Kidney (tissue), 14 donors: ENCODE data around the gene VEZF1. TPM values are rescaled to one million over a fixed set of nuclear protein-coding genes. Genes with fewer than 3 reads are reported as not detected.
"Not testable (repeated sequence)": the region's sequence is repeated elsewhere in the genome, so short reads cannot be mapped to it uniquely, and the experiment has no call there.

Experiments used
- DNase-seq, 5 donors: peaks; one replicate each; pipeline ENCODE4 v3.0.0-alpha.2; 2013 to 2020
- FAIRE-seq: peaks from 2 replicates; lab custom pipeline; 2012; peaks lifted over from hg19 to GRCh38; lab: Jason Lieb, UNC
- H3K27ac ChIP-seq, 2 donors: one replicate each; pipeline ENCODE4 v1.7.0; 2013; ENCODE audit warnings: low read depth in 2 of 2, low read length in 2 of 2, inconsistent platforms in 1 of 2
- H3K27me3 ChIP-seq: one replicate; pipeline ENCODE4 v1.7.1; 2013; ENCODE audit warnings: low read length, inconsistent platforms; ENCODE audit not compliant: control insufficient read depth, insufficient read depth
- H3K36me3 ChIP-seq, 3 donors: one replicate each; pipeline versions ENCODE4 v1.7.0 to v1.7.1; 2013; ENCODE audit warnings: low read length in 3 of 3, control low read depth in 1 of 3, inconsistent platforms in 1 of 3; ENCODE audit not compliant: insufficient read depth in 3 of 3, control insufficient read depth in 2 of 3
- H3K4me1 ChIP-seq, 3 donors: one replicate each; pipeline versions ENCODE4 v1.7.0 to v1.7.1; 2013; ENCODE audit warnings: low read length in 3 of 3, inconsistent platforms in 1 of 3, low read depth in 1 of 3; ENCODE audit not compliant: control insufficient read depth in 2 of 3, insufficient read depth in 2 of 3
- H3K4me3 ChIP-seq, 3 donors: one replicate each; pipeline versions ENCODE4 v1.7.0 to v1.8.1; 2013; ENCODE audit warnings: low read length in 3 of 3, control low read depth in 1 of 3, inconsistent platforms in 1 of 3
- H3K9ac ChIP-seq, 3 donors: one replicate each; pipeline versions ENCODE4 v1.7.0 to v1.7.1; 2013; ENCODE audit warnings: low read length in 3 of 3, control low read depth in 1 of 3, inconsistent platforms in 1 of 3
- H3K9me3 ChIP-seq, 3 donors: one replicate each; pipeline versions ENCODE4 v1.7.0 to v1.7.1; 2013; ENCODE audit warnings: low read length in 3 of 3, control low read depth in 1 of 3, inconsistent platforms in 1 of 3; ENCODE audit not compliant: control insufficient read depth in 2 of 3, insufficient read depth in 1 of 3
- intact Hi-C: fragments of 100-400 bp; cut with DNase I; formaldehyde crosslinking; loops from one replicate; pipeline ENCODE4 v1.11.1; 2022
- polyA plus RNA-seq: library from polyadenylated mRNA; stranded (reverse); fragments of 350-450 nt; fragmentation: Illumina TruSeq; extraction: RNeasy Lipid Tissue Mini Kit (QIAGEN cat#74804); gene quantifications from one replicate; pipeline ENCODE4 v1.2.3, GENCODE V29; 2014; ENCODE audit warnings: low read depth, low replicate concordance; ENCODE audit not compliant: insufficient read depth
- total RNA-seq: library from RNA; stranded (reverse); fragmentation: NEBNext Ultra II Directional; extraction: Animal tissue kit (Norgen Biotek cat#: 25700); gene quantifications from one replicate; pipeline ENCODE4 v1.2.1, GENCODE V29; 2021
- TF ChIP-seq, protein P1 (sequence below): IDR thresholded peaks from 3 replicates; pipeline ENCODE4 v1.5.1; 2012; ENCODE audit warnings: mild to moderate bottlenecking, moderate library complexity, borderline replicate concordance; ENCODE audit not compliant: insufficient read depth; ENCODE audit errors: extremely low read depth
- donor health status: control.
- donor health status: control.
- donor health status: control.
- donor health status: control.
- donor health status: control.
- donor health status: DM: yes; HTN: yes; CAD: no.
- donor health status: Normal renal cell carcinoma (clear cell type).

The VEZF1 gene
- total and polyA plus RNA-seq, 2 donors from 2014 or later: 26.0 to 92.5 TPM

DNA sequence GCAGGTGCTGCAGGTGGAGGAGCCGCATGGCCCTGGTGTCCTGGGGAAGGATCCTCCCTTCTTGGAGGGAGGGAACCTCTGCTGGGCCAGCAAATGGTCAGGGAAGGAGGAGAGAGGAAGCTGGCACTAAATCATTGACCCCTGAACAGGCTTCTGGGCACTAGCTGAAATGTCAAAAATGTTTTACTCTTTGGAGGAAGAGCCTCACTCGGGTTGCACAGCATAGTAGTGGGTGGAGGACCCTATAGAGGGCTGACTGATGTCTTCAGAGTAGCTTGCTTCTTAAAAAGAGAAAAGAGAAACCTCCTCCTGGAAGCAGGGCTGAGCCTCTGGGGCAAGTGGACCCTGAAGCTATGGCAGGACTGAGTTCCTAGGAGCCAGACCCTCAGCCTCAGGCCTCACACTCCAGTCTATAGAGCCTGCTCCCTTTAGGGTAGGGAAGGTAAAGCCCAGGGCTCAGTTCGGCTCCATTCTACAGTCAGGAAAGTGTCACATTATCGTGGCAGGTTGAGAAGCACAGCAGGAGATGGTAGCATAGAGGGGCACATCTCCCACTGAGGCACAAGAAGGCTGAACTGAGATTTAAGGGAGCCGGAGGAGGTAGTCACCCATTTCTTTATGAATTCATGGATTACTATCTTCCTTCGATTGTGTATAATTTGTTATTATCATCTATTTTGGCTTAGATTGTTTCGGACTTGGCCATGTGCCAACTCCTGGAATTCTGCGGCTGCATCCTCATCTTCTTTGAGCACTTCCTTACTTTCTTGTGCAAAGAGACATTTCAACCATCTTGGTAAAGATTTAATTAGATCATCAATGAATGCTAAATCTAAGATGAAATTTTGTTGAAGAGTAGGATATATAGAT lies 25.5 kb downstream of the VEZF1 start:
- FAIRE-seq (no peak), DNase-seq (no peak)
- intact Hi-C loops: no loop called here

DNA sequence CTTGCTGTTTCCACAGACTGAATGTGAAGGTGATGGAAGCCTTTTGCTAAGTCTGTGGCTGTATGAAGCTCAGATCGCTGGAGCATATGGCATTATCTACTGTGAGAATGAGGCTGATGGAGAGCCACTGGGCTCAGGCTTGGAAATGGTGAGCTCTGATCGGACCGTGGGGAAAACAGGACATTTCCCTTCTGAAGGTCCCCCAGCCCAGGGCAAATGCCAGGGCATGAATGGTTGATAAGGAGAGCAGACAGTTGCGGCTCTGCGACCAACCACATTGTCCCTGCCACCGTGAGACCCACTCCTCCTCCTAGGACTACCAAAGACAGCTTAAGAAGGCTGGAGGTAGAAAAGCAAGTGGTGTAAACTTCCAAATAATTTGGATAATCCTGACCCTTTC lies 28.1 kb downstream of the VEZF1 start:
- no peaks in the 10 kb centered on the region for H3K36me3 ChIP-seq
- TF ChIP-seq, protein P1, sequence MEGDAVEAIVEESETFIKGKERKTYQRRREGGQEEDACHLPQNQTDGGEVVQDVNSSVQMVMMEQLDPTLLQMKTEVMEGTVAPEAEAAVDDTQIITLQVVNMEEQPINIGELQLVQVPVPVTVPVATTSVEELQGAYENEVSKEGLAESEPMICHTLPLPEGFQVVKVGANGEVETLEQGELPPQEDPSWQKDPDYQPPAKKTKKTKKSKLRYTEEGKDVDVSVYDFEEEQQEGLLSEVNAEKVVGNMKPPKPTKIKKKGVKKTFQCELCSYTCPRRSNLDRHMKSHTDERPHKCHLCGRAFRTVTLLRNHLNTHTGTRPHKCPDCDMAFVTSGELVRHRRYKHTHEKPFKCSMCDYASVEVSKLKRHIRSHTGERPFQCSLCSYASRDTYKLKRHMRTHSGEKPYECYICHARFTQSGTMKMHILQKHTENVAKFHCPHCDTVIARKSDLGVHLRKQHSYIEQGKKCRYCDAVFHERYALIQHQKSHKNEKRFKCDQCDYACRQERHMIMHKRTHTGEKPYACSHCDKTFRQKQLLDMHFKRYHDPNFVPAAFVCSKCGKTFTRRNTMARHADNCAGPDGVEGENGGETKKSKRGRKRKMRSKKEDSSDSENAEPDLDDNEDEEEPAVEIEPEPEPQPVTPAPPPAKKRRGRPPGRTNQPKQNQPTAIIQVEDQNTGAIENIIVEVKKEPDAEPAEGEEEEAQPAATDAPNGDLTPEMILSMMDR: no peak
- no peaks in the 10 kb centered on the region for H3K9me3 ChIP-seq
- no peak overlapping the region for H3K4me3 ChIP-seq
- peaks cover 0 to 9% (median 0%) of the 10 kb centered on the region in 3 donors for H3K4me1 ChIP-seq
- H3K27me3 ChIP-seq: no peaks in the 10 kb centered on the region
- no peak overlapping the region for H3K27ac ChIP-seq
- intact Hi-C loops: no loop called here
- H3K9ac ChIP-seq: no peak overlapping the region
- no peak for FAIRE-seq
- peak in 1 of 5 donors; percentile 16 for DNase-seq

More for the DNA sequence above, 25.5 kb downstream of the VEZF1 start:
- Histone ChIP-seq H3K4me1 (no peaks in the 10 kb centered on the region), H3K9ac (no peak overlapping the region), H3K27me3 (no peaks in the 10 kb centered on the region), H3K27ac (no peak overlapping the region), H3K4me3 (no peak overlapping the region), H3K9me3 (no peaks in the 10 kb centered on the region), H3K36me3 (no peaks in the 10 kb centered on the region)
- TF ChIP-seq, protein P1: no peak

DNA sequence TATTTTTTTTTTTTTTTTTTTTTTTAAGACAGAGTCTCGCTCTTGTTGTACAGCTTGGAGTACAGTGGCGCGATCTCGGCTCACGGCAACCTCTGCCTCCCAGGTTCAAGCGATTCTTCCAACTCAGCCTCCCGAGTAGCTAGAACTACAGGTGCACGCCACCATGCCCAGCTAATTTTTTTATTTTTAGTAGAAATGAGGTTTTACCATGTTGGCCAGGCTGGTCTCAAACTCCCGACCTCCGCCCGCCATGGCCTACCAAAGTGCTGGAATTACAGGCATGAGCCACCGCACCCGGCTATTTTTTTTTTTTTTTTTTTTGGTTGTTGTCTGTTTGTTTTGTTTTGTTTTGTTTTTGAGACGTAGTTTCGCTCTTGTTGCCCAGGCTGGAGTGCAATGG lies 29.7 kb downstream of the VEZF1 start:
- H3K4me1 ChIP-seq: peaks cover 0 to 16% (median 8%) of the 10 kb centered on the region in 3 donors
- H3K27me3 ChIP-seq, H3K27ac ChIP-seq, intact Hi-C loops, H3K9ac ChIP-seq, H3K9me3 ChIP-seq, H3K4me3 ChIP-seq, FAIRE-seq, H3K36me3 ChIP-seq: not testable (repeated sequence)
- peak in 1 of 5 donors; percentile 27 for DNase-seq

DNA sequence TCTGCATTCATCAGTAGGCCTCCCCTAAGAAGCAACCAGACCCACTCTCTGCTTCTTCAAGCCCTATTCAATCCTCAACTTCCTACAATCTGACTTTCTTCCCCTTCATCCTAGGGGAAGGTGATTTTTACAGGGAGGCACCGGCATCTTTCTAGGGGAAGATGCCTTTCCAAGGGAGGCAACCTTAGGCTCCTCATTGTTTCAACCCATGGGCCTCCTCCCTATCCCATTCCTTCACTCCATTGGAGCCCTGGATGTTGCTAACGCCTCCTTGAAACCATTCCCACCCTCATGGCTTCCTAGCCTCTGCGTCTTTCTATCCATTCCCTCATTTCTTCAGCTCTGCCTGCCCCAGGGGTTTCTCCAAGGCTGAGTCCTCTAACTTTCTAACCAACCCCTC lies 30.2 kb downstream of the VEZF1 start:
- H3K27ac ChIP-seq: no peak overlapping the region
- DNase-seq: peak in 1 of 5 donors; percentile 22
- H3K9ac ChIP-seq: no peak overlapping the region
- peaks cover 0 to 21% (median 10%) of the 10 kb centered on the region in 3 donors for H3K4me1 ChIP-seq
- H3K9me3 ChIP-seq: no peaks in the 10 kb centered on the region
- intact Hi-C loops: no loop called here
- no peak overlapping the region for H3K4me3 ChIP-seq
- no peaks in the 10 kb centered on the region for H3K36me3 ChIP-seq
- TF ChIP-seq, protein P1: no peak
- no peak for FAIRE-seq
- no peaks in the 10 kb centered on the region for H3K27me3 ChIP-seq
